B cell (primary cell): ENCODE data around the gene RAB31. TPM values are rescaled to one million over a fixed set of nuclear protein-coding genes. Genes with fewer than 3 reads are reported as not detected.

Experiments used
- ATAC-seq: fragments of 200-7000 bp; cut with Tn5 transposase; one replicate; pipeline ENCODE4 v1.10.0; 2021; ENCODE audit warnings: low read depth, mild to moderate bottlenecking, moderate number of reproducible peaks, moderate library complexity
- CTCF ChIA-PET: fragments of 350-600 bp; sonication (Branson Sonifier 250); formaldehyde crosslinking; loops from one replicate; lab custom pipeline; 2021; ENCODE audit warnings: antibody characterized with exemption, inconsistent platforms; lab: Charles Lee
- POLR2A ChIA-PET: fragments of 350-600 bp; sonication (Branson Sonifier 250); formaldehyde crosslinking; loops from one replicate; lab custom pipeline; 2021; ENCODE audit warnings: antibody characterized with exemption; lab: Charles Lee
- DNase-seq: peaks from one replicate; pipeline ENCODE4 v3.0.0; 2013
- H2AFZ ChIP-seq: 2 replicates; pipeline ENCODE4 v1.6.1; 2012; ENCODE audit warnings: mild to moderate bottlenecking, low read depth, low read length; ENCODE audit not compliant: insufficient read depth, poor library complexity, severe bottlenecking
- H3K27ac ChIP-seq, 2 donors: 1 replicate in 1 of 2; 2 replicates in 1 of 2; pipeline ENCODE4 v1.5.1; 2012 to 2013; ENCODE audit warnings: low read length in 2 of 2, mild to moderate bottlenecking in 2 of 2, moderate library complexity in 1 of 2
- H3K27me3 ChIP-seq, 4 experiments: fragments of 200-600 bp in 1 of 4; sonication (generic) in 1 of 4; replicated peaks in 1 of 4; 1 replicate in 2 of 4; 2 replicates in 2 of 4; pipeline versions ENCODE4 v1.6.1 to v1.7.0; 2013 to 2016; ENCODE audit warnings: low read length in 3 of 4, mild to moderate bottlenecking in 2 of 4, mixed read lengths in 1 of 4, moderate library complexity in 1 of 4; ENCODE audit not compliant: insufficient read depth in 4 of 4, control insufficient read depth in 3 of 4; ENCODE audit errors: control extremely low read depth in 1 of 4
- H3K36me3 ChIP-seq, 2 experiments: replicated peaks in 1 of 2; 1 replicate in 1 of 2; 2 replicates in 1 of 2; pipeline versions ENCODE4 v1.6.1 to v1.7.1; 2013; ENCODE audit warnings: low read length in 1 of 2; ENCODE audit not compliant: insufficient read depth in 2 of 2, control insufficient read depth in 1 of 2; ENCODE audit errors: control extremely low read depth in 1 of 2, extremely low read depth in 1 of 2
- H3K4me1 ChIP-seq, 2 donors: fragments of 200-600 bp in 1 of 2; sonication (generic) in 1 of 2; 1 replicate in 1 of 2; 2 replicates in 1 of 2; pipeline versions ENCODE4 v1.5.1 to v1.6.1; 2013 to 2017; ENCODE audit warnings: low read length in 2 of 2; ENCODE audit not compliant: control insufficient read depth in 2 of 2, insufficient read depth in 2 of 2
- H3K4me2 ChIP-seq: replicated peaks from 2 replicates; pipeline ENCODE3; 2012; ENCODE audit warnings: mild to moderate bottlenecking, low read depth, low read length; ENCODE audit not compliant: poor library complexity, severe bottlenecking
- H3K4me3 ChIP-seq, 5 experiments: fragments of 200-600 bp in 1 of 5; sonication (generic) in 1 of 5; 1 replicate in 3 of 5; 2 replicates in 2 of 5; pipeline versions ENCODE4 v1.5.1 to v1.7.0; 2011 to 2016; ENCODE audit warnings: low read length in 4 of 5, mild to moderate bottlenecking in 4 of 5, low read depth in 2 of 5, control low read depth in 1 of 5, moderate library complexity in 1 of 5; ENCODE audit not compliant: insufficient read depth in 1 of 5; ENCODE audit errors: control extremely low read depth in 1 of 5, extremely low read depth in 1 of 5
- H3K79me2 ChIP-seq: fragments of 200-600 bp; sonication (generic); one replicate; pipeline ENCODE4 v1.6.0; 2016; ENCODE audit warnings: low read length; ENCODE audit not compliant: control insufficient read depth, insufficient read depth
- H3K9ac ChIP-seq: fragments of 200-600 bp; sonication (generic); 2 replicates; pipeline ENCODE4 v1.6.1; 2017; ENCODE audit warnings: mild to moderate bottlenecking, low read length, moderate library complexity
- H3K9me3 ChIP-seq, 3 donors: one replicate each; pipeline versions ENCODE4 v1.6.1 to v1.7.1; 2013; ENCODE audit warnings: low read length in 2 of 3; ENCODE audit not compliant: control insufficient read depth in 2 of 3, insufficient read depth in 1 of 3; ENCODE audit errors: control extremely low read depth in 1 of 3
- H4K20me1 ChIP-seq: 2 replicates; pipeline ENCODE4 v1.6.0; 2012; ENCODE audit warnings: mild to moderate bottlenecking, low read length; ENCODE audit not compliant: insufficient read depth, control insufficient read depth, poor library complexity, severe bottlenecking
- H3K27ac Mint-ChIP-seq: one replicate; pipeline ENCODE4 v1.8.0; 2021; ENCODE audit warnings: mixed read lengths
- H3K27me3 Mint-ChIP-seq: one replicate; pipeline ENCODE4 v1.8.0; 2021; ENCODE audit warnings: mixed read lengths
- H3K4me1 Mint-ChIP-seq: one replicate; pipeline ENCODE4 v1.8.0; 2021; ENCODE audit warnings: mixed read lengths
- H3K4me3 Mint-ChIP-seq: one replicate; pipeline ENCODE4 v1.8.0; 2021; ENCODE audit warnings: mixed read lengths
- H3K9me3 Mint-ChIP-seq: one replicate; pipeline ENCODE4 v1.8.0; 2022; ENCODE audit warnings: mixed read lengths; ENCODE audit not compliant: insufficient read depth
- EZH2 ChIP-seq: IDR thresholded peaks from 2 replicates; pipeline ENCODE4 v1.6.1; 2012; ENCODE audit warnings: borderline replicate concordance, low read depth, mild to moderate bottlenecking, moderate library complexity, low read length; ENCODE audit not compliant: insufficient read depth, poor library complexity, severe bottlenecking
- WGBS: methylation state at CpG from one replicate; pipeline ENCODE4 v1.1.5; 2013; ENCODE audit warnings: missing lambda C conversion rate; ENCODE audit not compliant: insufficient coverage; 5-methylcytosine and 5-hydroxymethylcytosine counted together
- intact Hi-C: fragments of 100-400 bp; cut with micrococcal nuclease; formaldehyde crosslinking; loops from one replicate; pipeline ENCODE4 v1.10.0; 2022
- polyA plus RNA-seq: library from polyadenylated mRNA; depleted of rRNA; stranded (reverse); fragments of >200 nt; gene quantifications from 2 replicates; pipeline ENCODE4 v1.2.3, GENCODE V29; 2012
- total RNA-seq, 2 donors: library from RNA; stranded (reverse); fragments of 120-200 nt in 1 of 2; gene quantifications; 1 replicate in 1 of 2; 2 replicates in 1 of 2; pipeline versions ENCODE4 v1.2.3 to v1.2.4, GENCODE V29; 2013 to 2022
- TF ChIP-seq, protein P1 (sequence below): fragments of 200-600 bp; IDR thresholded peaks from one replicate; pipeline ENCODE4 v1.8.0; 2022; ENCODE audit warnings: antibody characterized with exemption, mild to moderate bottlenecking

Gene RAB31
- total and polyA plus RNA-seq, 2 donors (not counting 1 experiment from before 2014, with no cell fraction given) = 15.5 to 44.6 TPM

DNA sequence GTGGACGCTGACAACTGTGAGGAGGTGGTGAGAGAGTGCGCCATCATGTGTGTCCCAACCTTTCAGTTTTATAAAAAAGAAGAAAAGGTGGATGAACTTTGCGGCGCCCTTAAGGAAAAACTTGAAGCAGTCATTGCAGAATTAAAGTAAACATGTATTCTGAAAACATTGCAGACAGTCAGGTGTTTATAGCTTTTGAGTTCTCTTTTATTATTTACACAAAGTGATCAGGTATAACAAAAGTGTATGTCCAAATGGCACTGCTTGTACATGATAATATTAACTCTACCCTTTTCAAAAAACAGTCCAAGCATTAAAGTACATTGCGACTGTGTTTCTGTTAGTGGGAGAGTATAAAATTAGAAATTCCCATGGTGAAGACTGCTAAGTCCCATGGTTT is 179.9 kb downstream of the RAB31 start:
- no CpG with 5 or more reads among the region's 5 CpGs for WGBS
- no peak overlapping the region for H3K4me2 ChIP-seq
- Mint-ChIP-seq H3K4me3 (no peak overlapping the region), H3K4me1 (no peaks in the 10 kb centered on the region), H3K27me3 (peaks cover 3% of the 10 kb centered on the region), H3K27ac (no peak overlapping the region), H3K9me3 (no peaks in the 10 kb centered on the region)
- intact Hi-C loops = no loop called here
- ATAC-seq (no peak), DNase-seq (no peak)
- H4K20me1 ChIP-seq = no peaks in the 10 kb centered on the region
- no peak overlapping the region for H3K27ac ChIP-seq
- H3K9me3 ChIP-seq = no peaks in the 10 kb centered on the region
- no peaks in the 10 kb centered on the region for H3K79me2 ChIP-seq
- H3K27me3 ChIP-seq = no peaks in the 10 kb centered on the region
- H2AFZ ChIP-seq = no peak overlapping the region
- CTCF ChIA-PET = no interaction called here
- no peaks in the 10 kb centered on the region for H3K36me3 ChIP-seq
- H3K9ac ChIP-seq = no peak overlapping the region
- no peak for TF ChIP-seq EZH2
- TF ChIP-seq, protein P1, sequence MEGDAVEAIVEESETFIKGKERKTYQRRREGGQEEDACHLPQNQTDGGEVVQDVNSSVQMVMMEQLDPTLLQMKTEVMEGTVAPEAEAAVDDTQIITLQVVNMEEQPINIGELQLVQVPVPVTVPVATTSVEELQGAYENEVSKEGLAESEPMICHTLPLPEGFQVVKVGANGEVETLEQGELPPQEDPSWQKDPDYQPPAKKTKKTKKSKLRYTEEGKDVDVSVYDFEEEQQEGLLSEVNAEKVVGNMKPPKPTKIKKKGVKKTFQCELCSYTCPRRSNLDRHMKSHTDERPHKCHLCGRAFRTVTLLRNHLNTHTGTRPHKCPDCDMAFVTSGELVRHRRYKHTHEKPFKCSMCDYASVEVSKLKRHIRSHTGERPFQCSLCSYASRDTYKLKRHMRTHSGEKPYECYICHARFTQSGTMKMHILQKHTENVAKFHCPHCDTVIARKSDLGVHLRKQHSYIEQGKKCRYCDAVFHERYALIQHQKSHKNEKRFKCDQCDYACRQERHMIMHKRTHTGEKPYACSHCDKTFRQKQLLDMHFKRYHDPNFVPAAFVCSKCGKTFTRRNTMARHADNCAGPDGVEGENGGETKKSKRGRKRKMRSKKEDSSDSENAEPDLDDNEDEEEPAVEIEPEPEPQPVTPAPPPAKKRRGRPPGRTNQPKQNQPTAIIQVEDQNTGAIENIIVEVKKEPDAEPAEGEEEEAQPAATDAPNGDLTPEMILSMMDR = no peak
- POLR2A ChIA-PET = no interaction called here
- no peaks in the 10 kb centered on the region for H3K4me1 ChIP-seq
- H3K4me3 ChIP-seq = no peak overlapping the region

DNA sequence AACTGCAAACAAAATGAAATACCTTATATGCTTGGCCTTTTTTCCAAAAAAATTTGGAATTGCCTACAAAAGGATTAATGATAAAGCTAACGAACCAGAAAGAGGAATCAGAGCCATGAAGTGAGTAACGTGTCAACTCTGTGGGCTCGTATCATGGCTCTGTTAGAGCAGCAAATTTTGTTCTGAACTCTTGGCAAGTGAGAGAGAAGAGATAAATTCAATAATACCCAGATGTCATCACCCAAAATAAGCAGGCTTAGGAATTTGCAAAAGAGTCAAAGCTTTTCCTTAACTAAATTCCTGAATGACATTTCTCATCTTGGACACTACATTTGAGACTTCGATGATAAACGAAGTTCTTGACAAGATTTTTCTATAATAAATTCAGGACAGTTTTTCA is 182.1 kb downstream of the RAB31 start:
- Histone ChIP-seq H3K27ac (no peak overlapping the region), H3K4me2 (no peak overlapping the region), H3K9ac (no peak overlapping the region), H3K27me3 (no peaks in the 10 kb centered on the region), H3K36me3 (no peaks in the 10 kb centered on the region), H2AFZ (no peak overlapping the region), H3K9me3 (no peaks in the 10 kb centered on the region), H3K4me3 (no peak overlapping the region), H3K4me1 (no peaks in the 10 kb centered on the region), H4K20me1 (no peaks in the 10 kb centered on the region), H3K79me2 (no peaks in the 10 kb centered on the region)
- Mint-ChIP-seq H3K27ac (no peak overlapping the region), H3K4me3 (no peak overlapping the region), H3K4me1 (no peaks in the 10 kb centered on the region), H3K9me3 (no peaks in the 10 kb centered on the region), H3K27me3 (peaks cover 2% of the 10 kb centered on the region)
- POLR2A ChIA-PET = no interaction called here
- CTCF ChIA-PET = no interaction called here
- 100% methylated on average over 1 of the region's 5 CpGs for WGBS
- DNase-seq = no peak
- TF ChIP-seq, protein P1 = no peak
- no peak for TF ChIP-seq EZH2
- intact Hi-C loops = no loop called here
- ATAC-seq = no peak
